ENCODE results near the gene RC3H2.
"Not testable (repeated sequence)": the region's sequence is repeated elsewhere in the genome, so short reads cannot be mapped to it uniquely, and the experiment has no call there.

The RC3H2 gene

DNA sequence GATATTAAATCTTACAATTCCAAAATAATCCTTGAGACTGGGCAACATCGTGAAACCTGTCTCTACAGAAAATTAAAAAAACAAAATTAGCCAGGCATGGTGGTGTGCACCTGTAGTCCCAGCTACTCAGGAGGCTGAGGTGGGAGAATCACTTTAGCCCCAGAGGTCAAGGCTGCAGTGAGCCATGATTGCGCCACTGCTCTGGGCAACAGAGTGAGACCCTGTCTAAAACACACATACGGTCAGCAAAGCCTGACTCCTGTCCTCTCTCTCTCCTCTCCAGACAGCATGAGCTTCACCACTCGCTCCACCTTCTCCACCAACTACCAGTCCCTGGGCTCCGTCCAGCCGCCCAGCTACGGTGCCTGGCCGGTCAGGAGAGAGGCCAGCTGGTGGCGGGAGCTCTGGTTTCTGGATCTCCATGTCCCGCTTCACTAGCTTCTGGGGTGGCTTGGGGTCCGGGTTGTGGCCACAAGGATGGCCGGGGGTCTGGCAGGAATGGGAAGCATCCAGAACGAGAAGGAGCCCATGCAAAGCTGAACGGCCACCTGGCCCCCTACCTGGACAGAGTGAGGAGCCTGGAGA lies 67.8 kb downstream of the RC3H2 start:
- no peak for DNase-seq

DNA sequence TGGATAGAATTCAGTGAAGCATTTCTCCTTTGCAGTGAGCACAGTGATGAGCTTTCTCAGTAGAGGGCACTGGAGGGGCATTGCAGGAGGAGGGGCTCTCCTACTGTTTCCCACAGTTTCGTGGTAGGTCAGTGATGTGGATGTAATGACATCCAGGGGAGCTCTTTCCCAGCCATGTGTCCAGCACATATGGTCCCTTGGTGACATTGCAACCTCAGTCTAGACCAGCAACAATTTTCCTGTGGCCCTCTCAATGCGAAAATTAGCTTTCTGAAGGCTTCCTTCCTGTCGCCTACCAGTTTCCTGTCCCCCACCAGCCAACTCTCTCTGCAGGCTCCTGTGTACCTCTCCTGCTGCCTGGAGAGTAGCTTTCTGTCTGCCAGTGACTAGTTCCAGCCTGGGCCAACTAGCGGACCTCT lies 69.8 kb downstream of the RC3H2 start:
- DNase-seq, result no peak

DNA sequence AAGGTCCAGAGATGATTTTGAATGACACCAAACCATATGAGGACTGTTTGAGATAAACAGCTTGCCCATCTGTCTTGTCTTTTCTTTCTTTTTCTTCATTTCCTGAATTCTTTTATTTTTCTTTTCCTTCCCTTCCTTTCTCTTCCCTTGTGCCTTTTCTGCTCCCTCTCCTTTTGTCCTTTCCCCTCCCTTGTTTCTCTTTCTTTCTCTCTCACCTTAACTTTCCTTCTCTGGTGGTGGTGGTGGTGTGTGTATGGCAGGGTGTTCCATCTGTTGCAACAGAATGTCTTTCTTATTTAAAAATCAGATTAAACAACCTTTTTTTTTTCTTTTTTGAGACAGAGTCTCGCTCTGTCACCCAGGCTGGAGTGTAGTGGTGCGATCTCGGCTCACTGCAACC lies 73.0 kb downstream of the RC3H2 start:
- no peak for DNase-seq

DNA sequence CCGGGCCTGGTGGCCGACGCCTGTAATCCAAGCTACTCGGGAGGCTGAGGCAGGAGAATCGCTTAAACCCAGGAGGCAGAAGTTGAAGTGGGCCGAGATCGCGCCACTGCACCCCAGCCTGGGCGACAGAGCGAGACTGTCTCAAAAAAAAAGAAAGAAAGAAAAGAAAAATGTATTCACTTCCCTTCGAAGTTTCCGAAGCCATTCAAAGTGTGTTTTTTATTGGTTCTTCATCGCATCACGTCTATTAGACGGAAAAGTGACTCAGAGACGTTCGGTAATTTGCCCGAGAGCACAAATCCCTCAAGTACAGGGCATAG lies 76.2 kb downstream of the RC3H2 start:
- DNase-seq, result not testable (repeated sequence)

DNA sequence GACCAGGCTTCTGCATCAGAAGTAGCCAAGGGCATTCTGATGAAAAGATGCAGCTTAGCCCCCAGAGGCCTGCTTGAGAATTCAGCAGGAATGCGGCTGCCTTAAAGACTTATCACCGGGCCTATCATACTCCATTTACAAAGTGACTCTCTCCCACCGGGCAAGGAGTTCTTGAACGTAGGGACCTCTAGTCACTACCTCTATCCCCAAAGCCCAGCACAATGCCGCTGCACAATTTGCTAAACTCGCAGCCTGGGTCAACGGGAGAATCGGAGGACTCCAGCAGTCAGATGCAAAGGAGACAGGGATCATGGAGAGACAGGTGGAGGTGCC lies 77.4 kb downstream of the RC3H2 start:
- DNase-seq, result no peak

DNA sequence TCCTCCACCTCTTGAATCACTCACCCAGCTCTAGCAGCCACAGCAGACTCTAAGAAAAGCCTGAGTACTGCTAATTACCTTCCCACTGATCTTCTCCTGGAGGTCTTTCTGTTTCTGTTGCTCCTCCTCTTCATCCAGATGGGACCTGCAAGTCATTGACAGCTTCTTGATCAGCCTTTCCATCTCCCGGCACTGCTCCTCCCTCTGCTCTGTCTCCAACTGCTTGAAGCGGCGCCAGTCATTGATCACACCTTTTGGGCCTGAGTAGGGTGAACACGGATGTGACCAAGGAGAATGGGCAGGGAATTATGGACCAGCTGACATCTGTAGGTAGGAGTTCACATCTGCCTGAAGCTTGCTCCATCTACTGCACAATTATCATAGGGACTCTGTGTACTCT lies 82.2 kb downstream of the RC3H2 start:
- no peak for DNase-seq

DNA sequence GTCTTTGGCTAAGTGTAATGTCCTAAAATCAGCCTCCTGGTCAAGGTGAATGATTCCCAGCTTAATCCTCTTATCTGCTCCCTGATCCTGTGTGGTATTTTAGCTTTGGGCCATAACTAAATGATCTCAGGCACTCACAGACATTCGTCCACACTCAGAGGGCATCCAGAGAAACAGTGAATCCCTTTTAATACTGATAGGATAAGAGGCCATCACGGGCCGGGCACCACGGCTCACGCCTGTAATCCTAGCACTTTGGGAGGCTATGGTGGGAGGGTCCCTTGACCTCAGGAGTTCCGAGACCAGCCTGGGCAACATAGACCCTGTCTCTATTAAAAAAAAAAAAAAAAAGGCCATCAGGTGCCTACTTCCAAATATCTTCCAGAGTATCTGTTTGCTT lies 83.1 kb downstream of the RC3H2 start:
- no peak for DNase-seq

DNA sequence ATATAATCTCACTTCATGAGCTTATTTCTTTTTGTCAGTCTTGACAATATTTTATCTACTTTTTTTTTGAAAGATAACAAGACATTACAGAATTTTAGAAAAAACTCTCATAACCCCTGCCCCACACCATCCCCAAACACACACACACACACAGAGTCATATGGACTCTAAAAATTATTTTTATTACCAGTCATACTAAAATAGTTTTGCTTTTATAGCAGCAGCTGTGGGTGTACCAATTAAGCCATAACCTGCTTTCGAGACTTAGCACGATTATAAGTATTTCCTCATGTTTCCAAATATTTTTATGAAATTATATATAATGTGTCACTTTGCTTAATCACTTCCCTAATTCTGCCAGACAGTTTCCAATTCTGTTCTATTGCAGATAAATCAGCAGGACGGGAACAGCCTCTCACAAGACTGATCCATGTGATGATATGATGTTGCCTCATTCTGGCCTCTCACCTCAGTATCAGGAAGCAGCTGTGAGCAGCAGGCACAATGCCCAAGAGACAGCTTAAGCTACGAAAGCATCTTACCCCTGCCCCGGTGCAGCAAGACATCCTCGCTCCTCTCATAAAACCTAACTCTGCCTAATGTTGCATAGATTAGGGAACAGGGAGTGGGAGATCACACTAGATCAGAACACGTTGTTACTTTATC lies 83.7 kb downstream of the RC3H2 start:
- DNase-seq, result no peak

DNA sequence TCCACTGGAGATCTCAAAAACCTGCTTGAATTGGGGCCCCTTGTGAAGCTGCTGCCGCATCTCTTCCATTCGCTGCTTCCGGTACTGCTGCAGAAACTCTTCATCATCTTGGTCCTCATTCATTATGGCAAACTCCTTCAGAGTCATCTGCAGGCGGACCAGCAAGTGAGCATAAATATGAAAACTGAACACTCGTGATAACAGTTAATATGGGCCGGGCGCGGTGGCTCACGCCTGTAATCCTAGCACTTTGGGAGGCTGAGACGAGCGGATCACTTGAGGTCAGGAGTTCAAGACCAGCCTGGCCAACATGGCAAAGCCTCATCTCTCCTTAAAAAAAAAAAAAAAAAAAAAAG lies 84.7 kb downstream of the RC3H2 start:
- no peak for DNase-seq

DNA sequence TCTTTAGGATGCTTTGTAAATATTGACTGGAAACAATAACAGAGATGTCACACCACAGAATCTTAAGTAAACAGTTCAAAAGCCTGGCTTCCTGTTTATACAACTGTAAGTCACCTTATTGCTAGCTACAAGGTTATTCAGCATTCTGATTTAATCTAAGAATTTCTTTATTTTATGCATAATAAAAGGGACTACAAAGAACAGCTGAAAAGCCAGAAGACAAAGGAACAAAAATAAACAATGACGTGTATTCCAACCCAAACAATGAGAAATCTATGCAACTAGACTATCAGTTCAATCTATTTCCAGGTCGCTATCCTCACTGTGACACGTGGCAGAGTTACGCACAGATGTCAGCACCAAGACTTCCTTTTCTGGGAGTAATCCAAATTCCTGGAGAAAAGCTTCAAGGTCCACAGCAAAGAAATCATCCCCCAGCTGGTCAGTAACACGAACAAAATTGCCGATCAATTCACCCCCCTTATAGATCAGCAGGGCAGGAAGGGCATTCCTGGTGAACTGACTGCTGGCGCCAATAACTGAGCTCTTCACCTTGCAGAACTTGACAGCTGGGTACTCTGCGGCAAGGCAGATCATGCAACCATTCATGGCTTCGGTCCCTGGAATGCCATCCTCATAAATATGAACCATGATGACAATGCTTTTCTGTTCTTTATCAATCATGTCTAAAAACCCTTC lies 85.2 kb downstream of the RC3H2 start:
- DNase-seq, result peak; percentile 48

DNA sequence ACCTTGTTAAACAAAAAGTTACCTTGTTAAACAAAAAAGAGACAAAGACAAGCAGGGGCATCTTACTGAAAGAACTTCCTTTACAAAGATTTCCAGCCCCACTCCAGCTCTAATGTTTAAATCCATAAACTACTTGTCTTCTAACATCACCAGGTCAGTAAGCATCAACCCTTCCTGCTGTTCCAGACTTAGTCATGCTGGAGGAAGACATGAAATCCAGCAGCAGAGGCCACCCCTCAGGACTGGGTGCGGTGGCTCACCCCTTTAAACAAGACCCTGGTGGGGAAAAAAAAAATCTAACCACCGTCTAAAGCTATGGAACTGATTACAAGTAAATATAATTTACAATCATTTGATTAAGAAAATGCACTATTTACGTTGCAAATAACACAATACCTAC lies 85.8 kb downstream of the RC3H2 start:
- no peak for DNase-seq

DNA sequence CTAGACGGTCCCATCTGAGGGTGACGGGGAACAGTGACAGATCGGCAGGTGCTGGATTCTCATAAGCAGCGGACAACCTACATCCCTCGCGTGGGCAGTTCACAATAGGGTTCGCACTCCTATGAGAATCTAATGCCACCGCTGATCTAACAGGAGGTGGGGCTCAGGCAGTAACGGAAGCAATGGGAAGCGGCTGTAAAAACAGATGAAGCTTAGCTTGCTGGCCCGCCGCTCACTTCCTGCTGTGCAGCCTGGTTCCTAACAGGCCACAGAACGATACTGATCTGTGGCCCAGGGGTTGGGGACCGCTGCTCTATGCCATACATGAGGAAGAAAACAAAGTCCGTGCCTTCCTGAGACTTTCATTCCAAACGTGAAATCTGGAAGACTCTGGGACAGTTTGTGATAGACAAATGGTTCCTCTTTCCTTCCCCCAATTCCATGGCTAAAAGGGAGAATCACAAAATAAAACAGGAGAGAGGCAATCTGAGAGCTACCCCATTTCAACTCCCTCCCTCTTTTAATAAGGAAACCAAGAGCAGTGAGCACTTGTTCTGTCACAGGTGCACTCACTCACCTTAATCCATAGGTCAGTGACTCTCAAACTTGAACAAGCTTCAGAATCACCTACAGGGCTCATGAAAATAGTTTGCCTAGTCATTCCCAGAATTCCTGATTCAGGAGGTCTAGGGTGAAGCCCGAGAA lies 88.8 kb downstream of the RC3H2 start:
- peak; percentile 50 for DNase-seq

DNA sequence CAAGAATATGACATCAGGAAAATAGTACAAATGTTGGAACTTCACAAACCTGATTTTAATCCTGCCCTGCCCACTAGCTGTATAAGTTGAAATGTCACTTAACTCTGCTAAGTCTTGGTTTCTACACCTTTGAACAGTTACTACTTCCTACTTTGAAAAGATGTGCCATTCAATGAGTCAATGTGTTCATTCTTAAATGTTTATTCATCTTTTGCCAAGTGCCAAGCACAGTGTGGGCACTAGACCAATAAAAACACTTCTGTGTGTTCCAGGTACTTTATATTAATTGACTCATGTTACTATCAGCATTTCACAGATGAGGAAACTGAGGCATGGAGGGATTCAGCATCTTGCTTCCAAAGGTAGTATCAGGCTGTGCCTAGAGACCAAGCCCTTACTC lies 89.6 kb downstream of the RC3H2 start:
- DNase-seq, result no peak

DNA sequence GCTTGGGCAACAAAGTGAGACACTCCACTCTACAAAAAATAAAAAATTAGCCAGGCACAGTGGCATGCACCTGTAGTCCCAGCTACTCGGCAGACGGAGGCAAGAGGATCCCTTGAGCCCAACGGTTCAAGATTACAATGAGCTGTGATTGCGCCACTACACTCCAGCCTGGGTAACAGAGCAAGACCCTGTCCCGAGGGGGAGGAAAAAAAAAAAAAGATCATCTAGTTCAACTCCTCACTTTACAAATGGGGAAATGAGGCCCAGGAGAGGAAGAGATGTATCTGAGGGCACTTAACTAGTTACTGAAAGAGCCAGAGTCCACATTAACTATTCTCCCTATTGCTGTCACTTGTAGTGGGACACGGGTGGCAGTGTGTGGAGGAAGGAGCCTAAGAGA lies 90.6 kb downstream of the RC3H2 start:
- no peak for DNase-seq

DNA sequence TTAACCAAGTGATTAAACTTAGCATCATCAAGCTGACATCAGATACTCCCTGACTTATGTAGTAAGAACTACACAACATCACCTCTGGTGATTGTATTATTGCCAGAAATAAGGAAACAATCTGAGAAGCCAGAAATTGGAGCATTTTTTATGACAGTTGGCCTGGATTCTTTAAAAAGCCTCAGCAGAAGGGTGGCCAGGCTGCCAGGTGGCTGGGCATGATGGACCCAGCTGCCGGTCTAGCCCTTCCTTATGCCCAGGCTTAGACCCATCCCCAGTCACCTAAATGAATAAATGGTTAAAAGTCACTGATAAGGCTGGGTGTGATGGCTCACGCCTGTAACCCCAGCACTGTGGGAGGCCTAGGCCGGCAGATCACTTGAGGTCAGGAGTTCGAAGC lies 92.4 kb downstream of the RC3H2 start:
- DNase-seq, result no peak

DNA sequence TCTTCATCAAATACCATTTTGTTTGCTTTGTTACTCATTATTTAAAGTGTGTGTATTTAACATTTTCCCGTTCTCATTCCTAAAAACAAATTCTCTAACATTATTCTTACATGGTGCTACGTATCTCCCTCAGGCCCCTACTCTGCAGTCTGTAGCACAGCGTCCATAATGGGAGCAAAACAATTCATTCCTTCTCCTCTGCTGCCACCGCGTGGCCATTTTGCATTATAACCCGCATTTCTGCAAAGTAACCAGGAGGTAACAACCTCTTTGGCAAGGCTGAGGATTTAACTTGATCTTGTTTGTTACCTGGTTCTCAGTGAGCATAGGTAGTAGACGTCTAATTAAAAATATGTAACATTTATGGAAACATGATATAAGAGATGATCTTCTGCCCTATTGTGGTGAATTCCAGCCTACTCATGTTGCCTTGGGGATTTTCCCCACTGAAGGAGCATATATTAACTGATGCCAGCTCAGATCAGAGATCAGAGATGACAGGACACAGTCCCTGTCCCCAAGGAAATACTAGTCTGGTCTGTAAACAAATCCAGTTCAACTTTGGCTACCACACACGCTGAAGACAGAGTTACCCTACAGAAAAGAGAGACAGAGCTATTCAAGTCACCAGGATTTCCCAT lies 94.7 kb downstream of the RC3H2 start:
- DNase-seq, result peak; percentile 78

DNA sequence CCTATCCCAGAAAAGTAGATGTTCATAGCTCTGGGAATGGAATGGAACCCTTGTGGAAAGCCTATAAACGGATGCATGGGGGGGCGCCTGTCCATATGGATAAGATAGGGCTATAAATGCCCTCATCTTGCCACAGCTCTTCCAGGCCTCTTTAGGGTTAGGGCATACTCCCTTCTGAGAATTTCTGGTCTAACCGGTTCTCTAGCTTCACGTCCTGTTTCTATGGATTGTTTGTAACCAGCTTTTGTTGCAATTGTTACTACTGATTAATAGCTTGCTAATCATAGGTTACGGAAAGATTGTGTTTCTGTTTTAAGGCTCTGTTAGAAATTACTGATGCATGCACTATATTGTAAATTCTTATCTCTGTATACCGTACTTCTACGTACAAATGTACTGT lies 95.9 kb downstream of the RC3H2 start:
- DNase-seq, result peak; percentile 77

DNA sequence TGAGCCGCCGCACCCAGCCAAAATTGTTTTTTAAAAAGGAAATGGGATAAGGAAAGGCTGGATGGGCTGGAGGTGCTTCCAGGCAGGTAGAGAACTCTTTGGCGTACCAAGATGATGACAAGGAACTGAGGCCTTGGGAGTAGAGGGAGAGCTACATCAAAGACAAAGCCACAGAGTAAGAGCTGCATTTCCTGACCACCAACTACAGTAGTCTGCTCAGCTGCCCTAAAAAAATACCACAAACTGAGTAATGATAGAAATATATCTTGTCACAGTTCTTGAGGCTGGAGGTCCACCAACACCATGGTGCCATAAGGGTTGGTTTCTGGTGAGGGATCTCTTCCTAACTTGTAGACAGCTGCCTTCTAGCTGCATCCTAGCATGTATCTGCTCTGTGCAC lies 97.0 kb downstream of the RC3H2 start:
- no peak for DNase-seq

DNA sequence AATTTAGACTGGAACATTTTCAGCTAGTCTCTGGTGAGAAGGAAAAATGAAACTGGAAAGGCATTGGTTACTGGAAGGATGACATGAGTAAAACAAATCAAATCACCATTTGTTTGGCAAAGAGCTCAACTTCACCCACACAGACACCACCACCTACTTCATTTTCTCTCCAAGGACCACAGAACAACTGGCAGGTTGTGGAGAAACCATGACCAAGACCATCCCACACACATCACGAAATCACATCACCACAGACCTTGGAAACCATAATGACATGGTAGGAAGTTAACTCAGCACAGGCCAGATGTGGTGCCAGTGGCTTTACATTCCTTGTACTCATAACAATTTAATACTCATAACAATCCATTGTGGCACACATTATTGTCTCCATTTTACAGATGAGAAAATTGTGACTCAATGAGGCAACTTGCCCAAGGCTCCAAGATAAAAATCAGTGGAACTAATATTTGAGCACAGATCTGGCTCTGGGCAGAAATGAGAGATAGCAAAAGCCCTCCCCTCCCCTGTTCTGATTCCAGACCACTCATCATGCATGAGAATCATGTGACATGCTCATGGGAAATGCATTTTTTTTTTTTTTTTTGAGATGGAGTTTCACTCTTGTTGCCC lies 97.8 kb downstream of the RC3H2 start:
- DNase-seq, result no peak

DNA sequence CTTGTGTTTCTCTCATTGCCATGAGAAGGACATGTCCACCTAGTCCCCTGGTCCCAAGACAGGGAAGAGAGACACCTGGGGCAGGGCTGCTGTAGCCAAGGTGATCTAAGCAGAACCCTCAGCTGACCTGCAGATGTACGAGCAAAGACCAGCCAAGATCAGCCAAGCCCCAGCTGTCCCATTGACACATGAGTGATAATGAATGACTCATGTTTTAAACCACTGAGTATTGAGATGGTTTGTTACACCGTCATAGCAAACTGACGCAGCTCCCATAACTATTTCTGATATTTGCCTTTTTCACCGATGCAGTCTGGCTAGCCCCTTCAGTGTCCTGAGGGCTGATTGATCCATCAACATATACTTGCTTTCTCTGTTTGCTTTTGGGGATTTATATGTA lies 98.5 kb downstream of the RC3H2 start:
- no peak for DNase-seq

DNA sequence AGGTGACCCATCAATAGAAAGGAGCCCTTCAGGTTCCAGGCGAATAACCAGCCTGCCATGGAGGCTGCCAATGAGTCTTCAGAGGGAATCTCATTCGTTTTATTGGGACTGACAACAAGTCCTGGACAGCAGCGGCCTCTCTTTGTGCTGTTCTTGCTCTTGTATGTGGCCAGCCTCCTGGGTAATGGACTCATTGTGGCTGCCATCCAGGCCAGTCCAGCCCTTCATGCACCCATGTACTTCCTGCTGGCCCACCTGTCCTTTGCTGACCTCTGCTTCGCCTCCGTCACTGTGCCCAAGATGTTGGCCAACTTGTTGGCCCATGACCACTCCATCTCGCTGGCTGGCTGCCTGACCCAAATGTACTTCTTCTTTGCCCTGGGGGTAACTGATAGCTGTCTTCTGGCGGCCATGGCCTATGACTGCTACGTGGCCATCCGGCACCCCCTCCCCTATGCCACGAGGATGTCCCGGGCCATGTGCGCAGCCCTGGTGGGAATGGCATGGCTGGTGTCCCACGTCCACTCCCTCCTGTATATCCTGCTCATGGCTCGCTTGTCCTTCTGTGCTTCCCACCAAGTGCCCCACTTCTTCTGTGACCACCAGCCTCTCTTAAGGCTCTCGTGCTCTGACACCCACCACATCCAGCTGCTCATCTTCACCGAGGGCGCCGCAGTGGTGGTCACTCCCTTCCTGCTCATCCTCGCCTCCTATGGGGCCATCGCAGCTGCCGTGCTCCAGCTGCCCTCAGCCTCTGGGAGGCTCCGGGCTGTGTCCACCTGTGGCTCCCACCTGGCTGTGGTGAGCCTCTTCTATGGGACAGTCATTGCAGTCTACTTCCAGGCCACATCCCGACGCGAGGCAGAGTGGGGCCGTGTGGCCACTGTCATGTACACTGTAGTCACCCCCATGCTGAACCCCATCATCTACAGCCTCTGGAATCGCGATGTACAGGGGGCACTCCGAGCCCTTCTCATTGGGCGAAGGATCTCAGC lies 104.8 kb downstream of the RC3H2 start, which contains the start of gene OR1K1:
OR1K1 (plus strand) TSS at position 58 of the 995 bp plus-strand sequence; CDS start at position 58, 0 bp downstream.
- no peak for DNase-seq
